HG03280 (cell line): ENCODE data around the gene SLC25A43.
A peak's percentile ranks its signal among the peaks of the same experiment; 100 is the strongest.
"Not testable (repeated sequence)": the region's sequence is repeated elsewhere in the genome, so short reads cannot be mapped to it uniquely, and the experiment has no call there.

Experiments
- ATAC-seq: cut with Tn5 transposase; IDR thresholded peaks from one replicate; pipeline ENCODE4 v1.9.1; 2021; ENCODE audit warnings: mild to moderate bottlenecking, moderate library complexity; ENCODE audit not compliant: unreplicated experiment

The SLC25A43 gene

DNA sequence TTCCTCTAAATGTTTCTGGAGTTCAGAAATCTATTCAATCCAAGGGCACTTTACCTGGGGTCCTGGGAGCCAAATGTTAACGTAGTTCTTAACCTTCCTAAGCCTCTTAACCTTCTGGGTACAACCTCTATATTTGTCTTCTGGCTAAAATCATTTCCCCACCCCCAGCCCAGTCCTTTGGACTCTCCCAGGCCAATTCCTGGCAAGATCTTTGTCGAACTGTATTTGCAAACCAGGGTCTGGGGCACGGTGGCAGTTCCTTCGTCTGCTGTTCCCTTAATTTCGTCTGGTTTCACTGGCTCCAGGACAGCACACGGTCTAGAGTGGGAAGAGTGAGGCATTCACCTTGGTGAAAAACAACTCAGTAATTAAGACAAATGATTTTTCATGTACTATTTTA lies 68.3 kb downstream of the SLC25A43 start:
- ATAC-seq = no peak

DNA sequence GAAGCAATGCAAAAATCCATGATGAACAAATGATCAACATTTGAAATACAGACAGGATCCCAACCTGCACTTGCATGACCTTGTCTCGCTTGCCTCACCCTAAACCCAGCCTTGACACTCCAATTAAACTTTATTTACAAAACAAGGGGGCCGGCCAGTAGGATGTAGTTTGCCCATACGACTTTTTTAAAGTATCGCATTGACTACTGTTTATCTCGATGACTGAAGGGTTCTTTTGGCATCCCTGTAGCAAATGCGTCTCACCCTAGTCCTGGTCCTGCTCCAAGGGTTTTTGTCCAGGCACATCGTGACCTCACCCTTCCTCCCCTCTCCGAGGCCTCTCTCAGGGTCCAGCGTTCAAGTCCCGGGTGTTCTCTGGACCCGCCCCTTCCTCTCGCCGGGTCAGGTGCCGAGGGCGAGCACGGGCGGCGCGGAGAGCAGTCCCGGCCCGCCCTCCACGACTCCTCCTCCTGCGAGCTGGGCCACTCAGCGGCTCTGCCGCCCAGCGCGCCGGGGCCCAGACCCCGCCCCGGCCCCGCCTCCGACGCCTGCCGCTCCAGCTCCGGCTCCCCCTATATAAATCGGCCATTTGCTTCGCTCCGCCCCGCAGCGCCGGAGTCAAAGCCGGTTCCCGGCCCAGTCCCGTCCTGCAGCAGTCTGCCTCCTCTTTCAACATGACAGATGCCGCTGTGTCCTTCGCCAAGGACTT lies 68.9 kb downstream of the SLC25A43 start, which contains the start of gene SLC25A5:
Gene SLC25A5, plus strand, starts transcription at position 603 of the 709 bp plus-strand sequence. Its CDS starts 72 bp downstream, at position 675.
- peak; percentile 89 for ATAC-seq

DNA sequence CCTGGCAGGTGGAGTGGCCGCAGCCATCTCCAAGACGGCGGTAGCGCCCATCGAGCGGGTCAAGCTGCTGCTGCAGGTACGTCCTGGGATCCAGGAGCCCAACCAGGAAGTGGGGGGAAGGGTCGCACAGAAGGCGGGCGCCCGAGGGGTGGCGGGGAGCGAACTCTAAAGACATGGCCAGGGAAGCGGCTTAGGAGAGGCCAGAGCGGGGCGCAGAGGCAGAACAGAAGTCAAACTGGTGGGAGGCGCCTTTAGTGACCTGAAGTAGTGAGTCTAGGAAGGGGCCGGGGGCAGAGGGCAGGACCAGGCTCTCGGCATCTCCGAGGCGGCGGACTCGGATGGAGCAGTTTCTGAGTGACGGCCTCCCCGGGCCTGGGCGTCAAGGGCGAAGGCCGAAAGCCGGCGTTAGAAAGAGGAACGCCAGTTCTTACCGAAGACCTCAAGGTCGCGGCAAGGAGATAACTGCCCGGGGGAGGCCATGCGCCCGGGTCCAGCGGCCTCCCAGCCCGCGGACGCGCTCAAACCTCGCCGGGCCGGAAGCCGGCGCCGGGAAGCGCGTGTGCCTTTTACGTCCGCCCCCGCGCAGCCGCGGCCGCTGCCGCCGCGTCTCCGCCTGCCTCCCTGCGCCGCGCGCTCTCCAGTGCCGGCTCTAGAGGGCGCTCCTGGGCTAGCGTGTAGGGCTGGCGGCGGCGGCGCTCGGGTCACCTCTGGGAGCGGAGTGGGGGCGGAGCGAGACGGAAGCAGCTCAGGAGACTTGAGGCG lies 69.6 kb downstream of the SLC25A43 start:
- ATAC-seq = peak; percentile 69

DNA sequence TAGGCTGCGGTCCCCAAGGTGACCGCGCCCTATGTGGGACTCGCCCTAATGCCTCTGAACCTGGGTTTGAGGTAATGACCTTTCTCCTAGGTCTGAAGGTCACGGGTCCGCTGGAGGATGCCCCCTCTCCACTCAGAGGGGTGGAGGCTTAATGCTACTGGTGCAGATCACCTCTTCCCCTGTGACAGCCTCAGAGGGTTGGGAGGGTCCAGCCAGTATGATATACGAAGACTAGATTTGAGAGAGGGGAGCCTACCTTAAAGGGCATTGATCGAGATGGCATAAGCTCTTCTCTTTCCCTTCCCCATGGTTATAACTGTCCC lies 70.1 kb downstream of the SLC25A43 start:
- ATAC-seq = no peak

DNA sequence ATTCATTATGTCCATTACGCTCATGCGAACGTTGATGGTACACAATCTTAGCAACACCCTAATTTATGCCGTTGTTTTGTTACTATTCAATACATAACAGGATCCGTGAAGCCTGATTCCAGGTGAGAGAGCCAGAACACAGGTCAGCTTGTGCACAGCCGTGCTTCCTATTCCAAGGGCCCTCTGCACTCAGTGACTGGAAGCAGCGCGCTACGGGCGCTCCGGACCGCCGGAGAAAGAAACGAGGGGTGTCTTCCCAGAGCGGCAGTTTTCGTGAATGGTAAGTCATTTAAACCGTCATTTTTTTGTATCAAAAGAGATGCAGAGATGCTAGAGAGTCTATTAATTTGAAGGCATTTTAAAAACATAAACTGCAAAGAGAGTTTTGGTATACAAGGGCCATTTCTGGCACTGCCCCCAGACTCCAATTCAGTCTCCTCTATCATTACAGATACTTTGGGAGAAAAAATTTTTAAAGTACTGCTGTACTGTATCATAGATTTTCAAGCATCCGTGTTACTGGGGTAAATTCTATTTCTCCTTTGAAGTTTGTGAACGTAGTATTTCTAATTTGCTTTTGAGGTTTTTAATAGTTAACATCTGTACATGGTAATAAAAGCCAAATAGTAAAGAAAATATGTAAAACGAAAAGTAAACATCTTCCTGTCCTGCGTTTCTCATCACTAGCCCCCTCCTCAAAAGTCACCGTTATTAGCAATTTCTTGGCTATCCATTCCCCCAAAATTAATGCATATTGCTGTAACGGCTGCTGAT lies 75.7 kb downstream of the SLC25A43 start:
- no peak for ATAC-seq

DNA sequence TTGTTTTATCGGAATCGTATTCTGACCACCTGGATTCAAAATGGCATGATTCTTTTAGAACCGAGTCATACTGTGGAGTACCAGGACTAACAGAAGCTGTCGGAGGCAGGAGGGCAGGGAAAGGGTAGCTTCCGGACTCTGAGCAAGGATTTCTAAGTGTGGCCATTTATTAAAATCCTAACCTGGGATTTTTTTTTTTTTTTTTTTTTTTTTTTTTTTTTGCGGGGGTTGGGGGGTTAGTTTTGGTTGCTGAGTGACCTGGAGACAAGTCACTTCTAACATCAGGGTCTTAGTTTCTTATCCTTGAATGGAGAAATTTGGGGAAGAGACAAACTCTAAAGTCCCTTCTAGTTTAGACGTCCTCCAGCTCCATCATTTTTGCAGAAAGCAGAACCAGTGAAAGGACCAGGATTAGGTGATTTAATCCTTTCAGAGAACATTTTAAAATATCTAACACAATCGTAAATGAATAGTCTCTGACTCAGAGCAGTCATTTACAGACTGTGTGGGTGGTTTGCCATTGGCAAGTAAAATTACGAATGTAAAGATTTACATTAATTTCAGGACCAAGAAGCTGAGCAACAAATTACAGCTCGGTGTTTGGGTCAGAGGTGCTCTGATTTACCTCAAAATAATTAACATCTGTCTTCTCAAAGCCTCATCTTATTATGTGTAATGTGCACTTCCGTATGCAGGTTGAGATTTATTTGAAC lies 76.4 kb downstream of the SLC25A43 start:
- no peak for ATAC-seq

DNA sequence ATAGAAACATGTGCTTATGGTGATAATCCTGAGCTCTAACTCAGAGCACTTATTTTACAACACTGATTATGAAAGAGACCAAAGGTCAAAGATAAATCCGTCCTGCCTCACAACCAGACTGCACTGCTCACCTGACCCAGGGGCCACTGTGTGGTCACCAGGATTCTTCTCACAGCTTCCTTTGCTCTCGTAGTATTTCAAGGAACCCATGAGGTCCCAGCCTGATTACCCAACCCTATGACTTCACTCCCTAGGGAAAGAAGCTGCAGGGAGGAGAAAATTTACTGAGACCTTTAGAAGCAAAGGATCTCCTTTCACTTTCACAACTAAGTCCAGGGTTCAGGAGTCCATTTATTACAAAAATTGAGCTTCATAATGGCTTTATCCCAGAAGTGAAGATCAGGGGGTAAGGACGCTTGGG lies 78.7 kb downstream of the SLC25A43 start:
- ATAC-seq = no peak

DNA sequence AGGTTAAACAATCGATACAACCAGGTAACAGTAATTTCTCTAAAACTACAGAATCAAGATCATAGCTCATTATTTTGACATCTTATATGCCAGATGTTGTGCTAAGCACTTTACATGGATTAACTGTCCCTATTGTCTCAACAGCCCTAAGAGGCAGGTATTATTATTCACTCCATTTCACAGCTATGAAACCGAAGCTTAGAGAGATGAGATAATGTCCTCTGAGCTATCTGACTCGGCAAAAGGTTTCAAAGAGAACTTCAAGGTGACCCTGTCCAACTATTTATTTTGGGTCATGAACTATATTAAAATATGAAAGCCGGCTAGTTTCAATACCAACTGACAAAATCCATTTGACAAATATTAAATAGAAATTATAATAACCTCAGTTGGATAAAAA lies 79.4 kb downstream of the SLC25A43 start:
- ATAC-seq = no peak

DNA sequence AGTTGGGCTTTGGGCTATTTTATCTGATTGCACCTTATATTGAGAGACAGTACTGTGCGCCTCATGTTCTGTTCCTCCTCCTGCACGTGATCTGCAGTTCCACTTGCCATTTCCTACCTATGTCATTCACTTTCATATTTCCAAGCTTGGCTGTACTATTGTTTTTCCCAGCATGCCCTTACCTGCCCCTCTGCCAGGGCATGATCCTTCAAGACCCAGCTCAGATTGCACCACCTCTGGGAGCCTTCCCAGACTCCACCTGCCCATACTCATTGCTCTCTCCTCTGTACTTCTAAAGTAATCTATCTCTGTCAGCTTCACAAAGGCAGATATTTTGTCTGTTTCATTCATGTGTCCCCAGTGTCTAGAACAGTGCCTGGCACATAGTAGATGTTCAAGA lies 80.7 kb downstream of the SLC25A43 start:
- no peak for ATAC-seq

DNA sequence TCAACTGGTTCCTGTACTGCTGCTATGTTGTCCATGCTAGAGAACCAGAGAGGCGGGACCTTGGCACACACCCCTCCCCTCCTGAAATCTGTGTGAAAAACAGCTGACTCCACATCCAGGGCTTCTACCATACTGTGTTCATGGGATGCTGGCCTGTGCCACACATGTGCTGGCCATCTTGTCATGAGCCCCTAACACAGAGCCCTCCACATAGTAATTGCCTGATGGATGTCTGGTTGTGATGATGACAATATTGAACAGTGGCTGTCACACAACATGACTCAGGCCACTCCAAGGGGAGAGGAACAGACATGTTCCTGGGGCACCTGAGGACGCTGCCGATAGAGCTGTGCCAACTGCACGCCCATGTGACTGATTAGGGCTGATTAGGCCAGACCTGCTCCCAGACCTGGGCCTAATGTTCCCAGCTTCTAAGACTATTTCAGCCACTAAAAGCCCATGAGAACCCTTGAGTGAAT lies 82.2 kb downstream of the SLC25A43 start:
- no peak for ATAC-seq

DNA sequence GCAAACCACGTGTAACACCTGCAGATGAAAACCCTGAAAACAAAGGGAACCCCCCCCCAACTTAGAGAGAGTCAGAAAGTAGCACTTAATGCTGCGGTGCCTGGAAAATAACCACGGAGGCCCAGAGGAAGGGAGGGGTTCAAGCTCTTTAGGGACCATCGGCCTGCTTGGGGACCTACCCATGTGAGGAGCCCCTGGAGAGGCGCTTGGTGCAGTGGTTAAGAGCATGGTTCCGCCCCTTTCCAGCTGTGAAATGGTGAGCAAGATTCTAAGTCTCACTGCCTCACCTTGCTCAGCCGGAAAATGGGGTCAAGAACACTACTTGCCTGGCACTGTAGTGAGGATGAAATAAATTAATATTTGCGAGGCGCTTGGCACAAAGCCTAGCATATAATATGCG lies 82.9 kb downstream of the SLC25A43 start:
- no peak for ATAC-seq

DNA sequence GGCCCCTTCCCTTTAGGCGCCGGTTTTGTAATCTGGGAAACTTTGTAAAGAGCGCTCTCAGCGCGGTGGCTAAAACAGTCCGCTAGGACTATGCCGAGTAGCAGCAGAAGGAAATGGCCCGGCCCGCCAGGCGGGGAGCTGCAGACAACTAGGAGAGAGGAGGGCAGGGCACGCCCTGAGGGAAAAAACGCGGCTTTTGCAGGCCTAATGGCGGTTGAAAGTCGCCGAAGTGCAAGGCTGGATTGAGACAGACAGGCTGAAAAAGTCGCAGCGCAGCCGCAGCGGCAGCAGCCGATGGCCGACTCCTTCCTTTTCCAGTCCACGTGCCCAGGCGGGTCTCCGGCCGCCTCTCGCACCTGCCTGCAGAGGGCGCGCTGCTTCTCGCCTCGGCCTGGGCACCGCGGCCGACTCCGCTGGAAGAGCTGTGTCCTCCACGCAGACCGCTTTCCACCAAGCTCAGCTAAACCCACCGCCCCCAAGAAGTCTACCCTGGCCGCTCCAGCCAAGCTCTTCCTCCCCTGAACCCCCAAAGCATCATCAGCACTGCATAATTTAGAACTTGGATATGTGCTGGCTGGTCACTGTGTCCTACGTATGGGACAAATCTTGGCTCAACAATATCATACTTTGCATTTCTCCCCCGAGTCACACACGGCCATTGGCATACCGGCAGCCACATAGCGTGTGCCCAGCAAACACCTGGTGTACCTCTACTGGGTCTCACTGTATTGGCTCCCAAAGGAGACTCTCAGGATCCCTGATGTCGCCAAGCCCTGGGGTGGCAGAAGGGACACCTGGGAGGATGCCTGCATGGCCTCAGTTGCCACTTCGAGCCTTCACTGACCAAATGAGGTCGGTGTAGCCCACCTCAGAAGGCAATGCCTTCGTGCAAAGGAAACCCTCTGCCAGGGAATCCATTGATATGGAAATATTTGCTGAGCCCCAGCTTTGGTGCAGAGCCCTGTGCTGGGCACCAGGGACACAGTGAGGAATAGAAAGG lies 83.6 kb downstream of the SLC25A43 start:
- peak; percentile 92 for ATAC-seq

DNA sequence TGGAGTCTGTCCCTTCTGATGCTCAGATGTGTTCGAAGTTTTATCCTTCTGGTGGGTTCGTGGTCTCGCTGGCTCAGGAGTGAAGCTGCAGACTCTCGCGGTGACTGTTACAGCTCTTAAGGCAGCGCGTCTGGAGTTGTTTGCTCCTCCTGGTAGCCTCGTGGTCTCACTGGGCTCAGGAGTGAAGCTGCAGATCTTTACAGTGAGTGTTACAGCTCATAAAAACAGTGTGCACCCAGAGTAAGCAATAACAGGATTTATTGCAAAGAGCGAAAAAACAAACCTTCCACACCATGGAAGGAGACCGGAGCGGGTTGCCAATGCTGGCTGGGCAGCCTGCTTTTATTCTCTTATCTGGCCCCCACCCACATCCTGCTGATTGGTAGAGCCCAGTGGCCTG lies 87.6 kb downstream of the SLC25A43 start:
- ATAC-seq = no peak

DNA sequence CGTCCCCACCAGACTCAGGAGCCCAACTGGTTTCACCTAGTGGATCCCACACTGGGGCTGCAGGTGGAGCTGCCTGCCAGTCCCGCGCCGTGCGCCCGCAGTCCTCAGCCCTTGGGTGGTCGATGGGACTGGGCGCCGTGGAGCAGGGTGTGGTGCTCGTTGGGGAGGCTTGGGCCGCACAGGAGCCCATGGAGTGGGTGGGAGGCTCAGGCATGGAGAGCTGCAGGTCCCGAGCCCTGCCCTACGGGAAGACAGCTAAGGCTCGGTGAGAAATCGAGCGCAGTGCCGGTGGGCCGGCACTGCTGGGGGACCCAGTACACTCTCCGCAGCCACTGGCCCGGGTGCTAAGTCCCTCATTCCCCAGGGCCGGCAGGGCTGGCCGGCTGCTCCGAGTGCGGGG lies 88.6 kb downstream of the SLC25A43 start:
- ATAC-seq = not testable (repeated sequence)

DNA sequence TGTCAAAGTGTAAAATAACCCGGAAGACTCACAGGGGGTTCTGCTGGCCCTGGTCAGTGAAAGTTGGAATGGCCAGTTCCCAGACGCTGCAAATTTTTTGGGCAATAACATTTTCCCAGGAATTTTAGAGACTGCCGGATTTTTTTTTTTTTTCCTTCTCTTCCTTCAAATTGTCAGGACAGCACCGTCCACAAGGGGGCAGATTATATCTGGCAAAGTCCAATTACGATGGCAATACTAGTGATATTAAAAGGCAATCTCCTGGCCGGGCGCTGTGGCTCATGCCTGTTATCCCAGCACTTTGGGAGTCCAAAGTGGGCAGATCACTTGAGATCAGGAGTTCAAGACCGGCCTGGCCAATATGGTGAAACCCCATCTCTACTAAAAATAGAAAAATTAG lies 89.6 kb downstream of the SLC25A43 start:
- no peak for ATAC-seq

DNA sequence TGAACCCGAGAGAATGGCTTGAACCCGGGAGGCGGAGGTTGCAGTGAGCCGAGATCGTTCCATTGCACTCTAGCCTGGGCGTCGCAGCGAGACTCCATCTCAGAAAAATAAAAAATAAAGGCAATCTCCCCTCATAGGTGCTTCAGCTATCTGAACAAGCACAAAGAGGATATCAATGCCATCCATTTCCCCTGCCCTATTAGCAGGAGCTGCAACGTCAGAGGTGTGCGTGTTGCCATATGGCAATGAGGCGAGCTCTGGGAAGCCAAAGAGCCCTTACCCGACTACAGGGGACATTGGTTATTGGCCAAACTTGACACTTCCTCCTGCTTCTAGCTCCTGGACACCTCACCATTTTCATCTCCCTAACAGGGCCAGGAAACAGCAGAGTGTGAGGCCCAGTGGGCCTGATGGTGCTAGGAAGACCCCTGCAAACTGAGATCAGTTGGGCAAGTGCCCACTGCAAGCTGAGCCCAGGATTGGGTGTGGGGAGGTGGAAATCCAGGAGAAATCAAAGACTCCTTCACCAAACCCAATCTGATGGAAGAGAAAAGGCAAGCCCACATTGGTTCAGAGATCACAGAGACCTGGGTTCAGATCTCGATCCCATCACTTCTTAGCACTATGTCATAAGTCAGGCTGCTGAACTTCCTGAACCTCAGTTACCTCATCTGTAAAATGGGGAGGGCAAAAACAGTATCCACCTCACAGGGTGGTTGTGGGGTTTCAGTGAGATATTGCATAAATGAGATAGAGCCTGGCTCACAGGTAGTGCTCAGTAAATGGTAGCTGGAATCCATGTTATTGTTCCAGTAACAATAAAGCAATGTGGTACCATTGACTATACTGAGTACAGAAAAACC lies 90.3 kb downstream of the SLC25A43 start:
- ATAC-seq = no peak

DNA sequence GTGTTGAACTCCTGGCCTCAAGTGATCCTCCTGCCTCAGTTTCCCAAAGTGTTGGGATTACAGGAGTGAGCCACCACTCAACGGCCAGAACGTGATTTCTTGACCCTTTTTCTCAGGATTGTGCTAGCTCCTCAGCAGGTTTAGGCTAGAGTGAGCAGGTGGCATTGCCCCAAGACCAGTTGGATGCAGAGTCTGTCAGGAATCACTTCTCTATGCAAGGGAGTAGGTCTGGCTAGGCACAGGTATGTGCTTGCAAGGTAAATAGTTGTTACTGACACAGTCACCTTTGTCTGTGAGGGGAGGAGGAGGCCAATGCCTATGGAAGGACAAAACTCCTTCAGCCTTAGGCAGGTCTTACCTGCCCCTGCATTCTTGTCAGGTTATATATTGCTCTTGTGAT lies 93.3 kb downstream of the SLC25A43 start:
- no peak for ATAC-seq

DNA sequence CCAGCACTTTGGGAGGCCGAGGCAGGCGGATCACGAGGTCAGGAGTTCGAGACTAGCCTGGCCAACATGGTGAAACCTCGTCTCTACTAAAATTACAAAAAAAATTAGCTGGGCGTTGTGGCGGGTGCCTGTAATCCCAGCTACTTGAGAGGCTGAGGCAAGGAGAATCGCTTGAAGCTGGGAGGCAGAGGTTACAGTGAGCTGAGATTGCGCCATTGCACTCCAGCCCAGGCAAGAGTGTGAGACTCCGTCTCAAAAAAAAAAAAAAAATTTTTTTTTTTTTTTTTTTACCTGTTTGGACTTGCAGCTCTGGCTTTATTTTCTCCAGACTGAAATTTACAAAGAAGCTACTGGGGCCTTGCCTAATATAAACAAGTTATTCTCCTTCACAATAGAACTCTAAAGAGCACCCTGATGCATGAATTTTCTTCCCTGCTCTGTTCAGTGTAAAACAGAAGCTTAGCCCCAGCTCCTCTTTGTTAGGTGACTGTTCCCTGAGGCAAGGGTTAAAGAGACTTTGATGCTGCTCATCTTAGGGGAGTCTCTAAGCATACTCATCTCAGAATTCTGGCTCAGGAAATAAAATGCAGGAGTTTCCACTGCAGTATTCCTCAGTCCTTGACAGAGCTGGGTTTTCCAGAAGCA lies 94.8 kb downstream of the SLC25A43 start:
- not testable (repeated sequence) for ATAC-seq
